ENCODE measurements around the gene CLEC18C.
"Not testable (repeated sequence)": the region's sequence is repeated elsewhere in the genome, so short reads cannot be mapped to it uniquely, and the experiment has no call there.

The CLEC18C gene

GRCh38 chr16:70218586-70218985, 45.0 kb downstream of the CLEC18C start:
- not testable (repeated sequence) for DNase-seq

GRCh38 chr16:70222574-70222973, 49.0 kb downstream of the CLEC18C start:
- DNase-seq: not testable (repeated sequence)

GRCh38 chr16:70223216-70223615, 49.6 kb downstream of the CLEC18C start:
- DNase-seq: not testable (repeated sequence)

- not testable (repeated sequence) for DNase-seq
Measured at GRCh38 chr16:70223971-70224513, 50.5 kb downstream of the CLEC18C start.

GRCh38 chr16:70224645-70225044, 51.1 kb downstream of the CLEC18C start:
- DNase-seq: not testable (repeated sequence)

- not testable (repeated sequence) for DNase-seq
Measured at GRCh38 chr16:70225430-70225829, 51.8 kb downstream of the CLEC18C start.

- DNase-seq: not testable (repeated sequence)
Measured at GRCh38 chr16:70226024-70226423, 52.4 kb downstream of the CLEC18C start.

- not testable (repeated sequence) for DNase-seq
Measured at GRCh38 chr16:70231831-70232230, 58.2 kb downstream of the CLEC18C start.
